ENCODE measurements around the gene LAMA4.

The LAMA4 gene

DNA sequence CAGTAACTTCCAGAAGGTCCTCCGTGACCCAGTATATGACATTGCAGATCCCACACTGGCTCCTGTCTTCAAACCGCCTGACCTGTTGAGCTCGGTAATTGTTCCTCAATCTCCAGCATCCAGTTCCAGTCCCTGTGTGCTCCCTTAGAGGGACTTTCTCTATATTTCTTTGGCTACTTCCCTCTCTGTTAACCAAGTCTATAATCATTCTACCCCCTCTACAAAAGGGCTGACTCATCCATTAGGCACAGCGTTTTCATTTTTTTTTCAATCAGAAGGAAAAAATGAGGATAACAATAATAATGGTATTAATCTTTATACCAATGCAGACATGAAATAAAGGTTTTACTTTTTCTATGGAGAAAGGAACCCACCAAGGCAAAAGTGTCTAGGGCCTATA is 97.7 kb downstream of the LAMA4 start:
- Histone ChIP-seq H3K4me1 (ENCODE audit: low read depth, poor library complexity, severe bottlenecking) (no peaks in the 10 kb centered on the region), H3K79me2 (ENCODE audit: insufficient read depth, low read depth) (no peaks in the 10 kb centered on the region), H3K4me2 (no peak overlapping the region), H2AFZ (ENCODE audit: low read depth) (no peak overlapping the region), H4K20me1 (ENCODE audit: insufficient read depth) (no peaks in the 10 kb centered on the region), H3K36me3 (ENCODE audit: insufficient read depth) (no peaks in the 10 kb centered on the region), H3K27me3 (ENCODE audit: insufficient read depth, low read depth) (no peaks in the 10 kb centered on the region), H3K4me3 (IDR thresholded peaks at IDR 0.05; ENCODE audit: insufficient read depth, low read depth, low read length) (no peak overlapping the region), H3K9ac (no peak overlapping the region), H3K27ac (no peak overlapping the region)
- TF ChIP-seq, protein P1, sequence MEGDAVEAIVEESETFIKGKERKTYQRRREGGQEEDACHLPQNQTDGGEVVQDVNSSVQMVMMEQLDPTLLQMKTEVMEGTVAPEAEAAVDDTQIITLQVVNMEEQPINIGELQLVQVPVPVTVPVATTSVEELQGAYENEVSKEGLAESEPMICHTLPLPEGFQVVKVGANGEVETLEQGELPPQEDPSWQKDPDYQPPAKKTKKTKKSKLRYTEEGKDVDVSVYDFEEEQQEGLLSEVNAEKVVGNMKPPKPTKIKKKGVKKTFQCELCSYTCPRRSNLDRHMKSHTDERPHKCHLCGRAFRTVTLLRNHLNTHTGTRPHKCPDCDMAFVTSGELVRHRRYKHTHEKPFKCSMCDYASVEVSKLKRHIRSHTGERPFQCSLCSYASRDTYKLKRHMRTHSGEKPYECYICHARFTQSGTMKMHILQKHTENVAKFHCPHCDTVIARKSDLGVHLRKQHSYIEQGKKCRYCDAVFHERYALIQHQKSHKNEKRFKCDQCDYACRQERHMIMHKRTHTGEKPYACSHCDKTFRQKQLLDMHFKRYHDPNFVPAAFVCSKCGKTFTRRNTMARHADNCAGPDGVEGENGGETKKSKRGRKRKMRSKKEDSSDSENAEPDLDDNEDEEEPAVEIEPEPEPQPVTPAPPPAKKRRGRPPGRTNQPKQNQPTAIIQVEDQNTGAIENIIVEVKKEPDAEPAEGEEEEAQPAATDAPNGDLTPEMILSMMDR (conservative IDR thresholded peaks at IDR 0.05; ENCODE audit: low read depth, low read length), result no peak

DNA sequence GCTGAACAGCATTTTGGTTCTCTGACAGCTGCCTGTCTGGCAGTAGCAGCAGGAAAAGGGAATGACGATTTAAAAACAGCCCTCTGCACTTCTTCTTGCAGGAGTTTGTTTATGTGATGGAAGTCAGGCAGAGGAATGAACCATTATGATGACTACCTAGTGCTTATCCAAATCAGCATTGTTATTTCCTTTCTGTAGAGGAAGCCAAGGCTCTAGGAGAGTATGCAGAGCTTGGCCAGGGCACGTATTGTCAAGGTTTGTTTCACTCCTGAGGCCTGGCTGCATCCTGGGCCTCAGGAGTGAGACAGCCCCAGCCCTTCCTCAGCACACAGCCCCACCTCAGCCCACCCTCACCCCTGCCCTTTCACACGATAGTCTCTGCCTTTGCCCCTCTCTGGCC is 98.5 kb downstream of the LAMA4 start:
- Histone ChIP-seq H3K27me3 (ENCODE audit: insufficient read depth, low read depth) (no peaks in the 10 kb centered on the region), H3K79me2 (ENCODE audit: insufficient read depth, low read depth) (no peaks in the 10 kb centered on the region), H4K20me1 (ENCODE audit: insufficient read depth) (no peaks in the 10 kb centered on the region), H3K4me2 (no peak overlapping the region), H3K36me3 (ENCODE audit: insufficient read depth) (no peaks in the 10 kb centered on the region), H3K9ac (no peak overlapping the region), H3K4me1 (ENCODE audit: low read depth, poor library complexity, severe bottlenecking) (no peaks in the 10 kb centered on the region), H3K4me3 (IDR thresholded peaks at IDR 0.05; ENCODE audit: insufficient read depth, low read depth, low read length) (no peak overlapping the region), H3K27ac (no peak overlapping the region), H2AFZ (ENCODE audit: low read depth) (no peak overlapping the region)
- TF ChIP-seq, protein P1 (conservative IDR thresholded peaks at IDR 0.05; ENCODE audit: low read depth, low read length), result no peak

DNA sequence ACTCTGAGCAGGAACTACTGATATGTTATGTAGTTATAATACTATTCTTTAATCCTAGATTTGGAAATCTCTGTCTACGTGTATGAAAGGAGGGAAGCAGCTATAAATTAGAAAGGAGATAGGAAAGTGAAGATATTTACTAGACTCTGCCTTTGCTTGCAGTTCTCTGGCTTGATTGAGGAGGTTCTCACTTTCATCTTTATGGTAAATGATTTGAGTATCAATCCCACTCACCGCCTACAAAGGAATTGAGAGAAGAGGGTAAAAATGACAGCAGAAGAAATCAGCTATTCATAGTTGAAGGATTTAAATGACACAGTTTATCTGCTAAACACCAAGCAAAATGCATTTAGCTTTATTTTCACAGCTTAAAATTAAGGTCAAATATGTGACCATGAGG is 99.7 kb downstream of the LAMA4 start:
- Histone ChIP-seq H3K79me2 (ENCODE audit: insufficient read depth, low read depth) (no peaks in the 10 kb centered on the region), H3K4me1 (ENCODE audit: low read depth, poor library complexity, severe bottlenecking) (no peaks in the 10 kb centered on the region), H3K4me3 (IDR thresholded peaks at IDR 0.05; ENCODE audit: insufficient read depth, low read depth, low read length) (no peak overlapping the region), H3K4me2 (no peak overlapping the region), H2AFZ (ENCODE audit: low read depth) (no peak overlapping the region), H3K27ac (no peak overlapping the region), H3K27me3 (ENCODE audit: insufficient read depth, low read depth) (no peaks in the 10 kb centered on the region), H3K36me3 (ENCODE audit: insufficient read depth) (no peaks in the 10 kb centered on the region), H3K9ac (no peak overlapping the region), H4K20me1 (ENCODE audit: insufficient read depth) (no peaks in the 10 kb centered on the region)
- TF ChIP-seq, protein P1 (conservative IDR thresholded peaks at IDR 0.05; ENCODE audit: low read depth, low read length), result no peak

DNA sequence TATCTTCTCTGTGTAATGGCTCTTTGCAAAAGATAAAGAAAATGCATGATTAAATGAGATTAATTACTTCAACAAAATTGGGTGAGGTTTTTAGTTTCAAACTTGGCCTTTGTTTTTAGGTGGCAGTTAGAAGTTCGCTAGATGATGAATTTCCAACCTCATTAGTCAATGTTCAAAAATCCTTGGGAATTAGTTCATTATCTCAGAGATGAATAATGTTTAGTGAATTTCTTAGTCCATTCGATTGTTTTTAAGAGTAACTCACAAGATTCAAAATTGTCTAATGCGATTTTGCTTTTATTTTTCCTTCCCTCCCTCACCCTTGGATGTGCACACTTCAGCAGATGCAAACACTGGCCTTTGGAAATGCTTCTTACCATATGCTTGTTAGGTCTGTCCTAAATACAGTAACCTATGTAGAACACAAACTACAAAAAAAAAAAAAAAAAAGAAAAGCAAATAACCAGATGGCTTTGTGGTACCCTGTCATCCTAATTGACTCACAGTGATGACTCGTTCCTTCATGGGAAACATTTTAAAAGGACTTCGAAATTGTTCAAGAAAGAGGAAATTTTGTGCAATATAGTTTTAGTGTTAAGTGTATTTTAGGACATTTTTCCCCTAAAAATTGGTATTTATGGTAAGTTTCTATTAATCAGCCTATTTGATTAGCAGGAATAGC is 100.3 kb downstream of the LAMA4 start:
- H3K9ac ChIP-seq, result no peak overlapping the region
- H3K36me3 ChIP-seq (ENCODE audit: insufficient read depth), result no peaks in the 10 kb centered on the region
- no peak overlapping the region for H3K4me2 ChIP-seq
- H3K79me2 ChIP-seq (ENCODE audit: insufficient read depth, low read depth), result no peaks in the 10 kb centered on the region
- H3K4me1 ChIP-seq (ENCODE audit: low read depth, poor library complexity, severe bottlenecking), result no peaks in the 10 kb centered on the region
- no peaks in the 10 kb centered on the region for H3K27me3 ChIP-seq (ENCODE audit: insufficient read depth, low read depth)
- no peak overlapping the region for H3K4me3 ChIP-seq (IDR thresholded peaks at IDR 0.05; ENCODE audit: insufficient read depth, low read depth, low read length)
- TF ChIP-seq, protein P1 (conservative IDR thresholded peaks at IDR 0.05; ENCODE audit: low read depth, low read length), result no peak
- H2AFZ ChIP-seq (ENCODE audit: low read depth), result no peak overlapping the region
- no peak overlapping the region for H3K27ac ChIP-seq
- H4K20me1 ChIP-seq (ENCODE audit: insufficient read depth), result no peaks in the 10 kb centered on the region

All from KMS-11 (cell line).